Stomach (tissue), 9 donors: ENCODE data around the gene DIAPH2. TPM values are rescaled to one million over a fixed set of nuclear protein-coding genes. Genes with fewer than 3 reads are reported as not detected.

Experiments used
- DNase-seq, 2 donors: peaks; one replicate each; pipeline versions ENCODE4 v3.0.0 to v3.0.0-alpha.2; 2013 to 2019
- H3K27ac ChIP-seq, 5 donors: fragments of 200-600 bp in 4 of 5; sonication (generic) in 4 of 5; one replicate each; pipeline ENCODE4 v1.5.1; 2013 to 2019; ENCODE audit warnings: mild to moderate bottlenecking in 1 of 5, moderate library complexity in 1 of 5
- H3K27me3 ChIP-seq, 3 donors: fragments of 200-600 bp; sonication (generic); one replicate each; pipeline ENCODE4 v1.5.1; 2017 to 2019; ENCODE audit warnings: mixed run types in 1 of 3
- H3K36me3 ChIP-seq, 4 donors: fragments of 200-600 bp; sonication (generic); 1 replicate in 3 of 4; 2 replicates in 1 of 4; pipeline ENCODE4 v1.5.1; 2016 to 2019
- H3K4me1 ChIP-seq, 4 donors: fragments of 200-600 bp; sonication (generic); one replicate each; pipeline ENCODE4 v1.5.1; 2016 to 2019
- H3K4me3 ChIP-seq, 4 donors: fragments of 200-600 bp; sonication (generic) in 3 of 4; one replicate each; pipeline ENCODE4 v1.5.1; 2016 to 2019; ENCODE audit warnings: mild to moderate bottlenecking in 1 of 4
- H3K9me3 ChIP-seq, 4 donors: fragments of 200-600 bp; sonication (generic); one replicate each; pipeline ENCODE4 v1.5.1; 2016 to 2019
- EP300 ChIP-seq: sonication (generic); formaldehyde crosslinking; IDR thresholded peaks from one replicate; pipeline ENCODE4 v1.6.1; 2017; ENCODE audit warnings: antibody characterized with exemption
- POLR2A ChIP-seq, 4 donors: fragments of 450-650 bp; IDR thresholded peaks; one replicate each; pipeline ENCODE4 v1.6.1; 2016; ENCODE audit warnings: antibody characterized with exemption in 4 of 4, control low read depth in 2 of 4, mild to moderate bottlenecking in 1 of 4, moderate library complexity in 1 of 4
- POLR2AphosphoS5 ChIP-seq, 3 donors: sonication (generic); formaldehyde crosslinking; IDR thresholded peaks; one replicate each; pipeline ENCODE4 v1.6.1; 2016; ENCODE audit warnings: antibody characterized with exemption in 3 of 3
- WGBS, 5 donors: extraction: QIAGEN DNeasy Blood & Tissue Kit in 3 of 5; methylation state at CpG; one replicate each; pipeline versions ENCODE4 v1.1.5 to v1.1.7; 2013 to 2018; 5-methylcytosine and 5-hydroxymethylcytosine counted together
- intact Hi-C: fragments of 100-400 bp; cut with DNase I; formaldehyde crosslinking; loops from one replicate; pipeline ENCODE4 v1.15.1; 2023; ENCODE audit warnings: low total_unique reads
- polyA plus RNA-seq, 3 donors: library from polyadenylated mRNA; stranded (reverse); fragments of 200-250 nt; gene quantifications; one replicate each; pipeline ENCODE4 v1.2.3, GENCODE V29; 2013
- total RNA-seq, 5 donors: library from RNA; depleted of rRNA; stranded (reverse); fragments of >200 nt; gene quantifications; one replicate each; pipeline versions ENCODE4 v1.1.0 to v1.2.3, GENCODE V29; 2014 to 2016
- TF ChIP-seq, protein P1 (sequence below), 7 experiments: fragments of 450-650 bp in 4 of 7; fragments of 200-600 bp in 3 of 7; sonication (generic) in 3 of 7; IDR thresholded peaks; one replicate each; pipeline ENCODE4 v1.5.1; 2016 to 2019; ENCODE audit warnings: antibody characterized with exemption in 7 of 7, control low read depth in 2 of 7, mild to moderate bottlenecking in 1 of 7
- donor health status: healthy with polysubstance abuse.
- donor health status: Bipolar disorder and iron deficiency.
- donor health status: healthy.

The DIAPH2 gene
- total and polyA plus RNA-seq, 8 donors: 5.2 to 52.5 (median 27.3) TPM

- TF ChIP-seq EP300: no peak
- no peak for TF ChIP-seq POLR2AphosphoS5 (IDR thresholded peaks at IDR 0.05)
- TF ChIP-seq, protein P1, sequence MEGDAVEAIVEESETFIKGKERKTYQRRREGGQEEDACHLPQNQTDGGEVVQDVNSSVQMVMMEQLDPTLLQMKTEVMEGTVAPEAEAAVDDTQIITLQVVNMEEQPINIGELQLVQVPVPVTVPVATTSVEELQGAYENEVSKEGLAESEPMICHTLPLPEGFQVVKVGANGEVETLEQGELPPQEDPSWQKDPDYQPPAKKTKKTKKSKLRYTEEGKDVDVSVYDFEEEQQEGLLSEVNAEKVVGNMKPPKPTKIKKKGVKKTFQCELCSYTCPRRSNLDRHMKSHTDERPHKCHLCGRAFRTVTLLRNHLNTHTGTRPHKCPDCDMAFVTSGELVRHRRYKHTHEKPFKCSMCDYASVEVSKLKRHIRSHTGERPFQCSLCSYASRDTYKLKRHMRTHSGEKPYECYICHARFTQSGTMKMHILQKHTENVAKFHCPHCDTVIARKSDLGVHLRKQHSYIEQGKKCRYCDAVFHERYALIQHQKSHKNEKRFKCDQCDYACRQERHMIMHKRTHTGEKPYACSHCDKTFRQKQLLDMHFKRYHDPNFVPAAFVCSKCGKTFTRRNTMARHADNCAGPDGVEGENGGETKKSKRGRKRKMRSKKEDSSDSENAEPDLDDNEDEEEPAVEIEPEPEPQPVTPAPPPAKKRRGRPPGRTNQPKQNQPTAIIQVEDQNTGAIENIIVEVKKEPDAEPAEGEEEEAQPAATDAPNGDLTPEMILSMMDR (IDR thresholded peaks at IDR 0.05): no peak
- TF ChIP-seq POLR2A (IDR thresholded peaks at IDR 0.05): no peak
- intact Hi-C loops: no loop called here
- Histone ChIP-seq H3K27ac (no peak overlapping the region), H3K27me3 (peaks cover 0 to 3% (median 0%) of the 10 kb centered on the region in 3 donors), H3K4me3 (no peak overlapping the region), H3K4me1 (no peaks in the 10 kb centered on the region), H3K9me3 (no peaks in the 10 kb centered on the region), H3K36me3 (no peaks in the 10 kb centered on the region)
- DNase-seq: no peak
- 73 to 85% (median 80%) methylated on average over 3 of the region's 3 CpGs for WGBS, 5 donors
These were observed 712.7 kb downstream of the DIAPH2 start for GRCh38 chrX:97397371-97397770.

GRCh38 chrX:97398030-97398551, 713.4 kb downstream of the DIAPH2 start:
- Histone ChIP-seq H3K27ac (no peak overlapping the region), H3K4me3 (no peak overlapping the region)
- 52 to 69% (median 59%) methylated on average over 3 of the region's 3 CpGs for WGBS, 5 donors

GRCh38 chrX:97399400-97399799, 714.8 kb downstream of the DIAPH2 start:
- H3K36me3 ChIP-seq: no peaks in the 10 kb centered on the region
- intact Hi-C loops: no loop called here
- H3K4me1 ChIP-seq: no peaks in the 10 kb centered on the region
- TF ChIP-seq POLR2A (IDR thresholded peaks at IDR 0.05) (no peak), EP300 (no peak), POLR2AphosphoS5 (IDR thresholded peaks at IDR 0.05) (no peak)
- TF ChIP-seq, protein P1 (IDR thresholded peaks at IDR 0.05): no peak
- no peaks in the 10 kb centered on the region for H3K9me3 ChIP-seq
- H3K4me3 ChIP-seq: no peak overlapping the region
- H3K27ac ChIP-seq: no peak overlapping the region
- peaks cover 0 to 3% (median 0%) of the 10 kb centered on the region in 3 donors for H3K27me3 ChIP-seq
- WGBS, 5 donors: 32 to 79% (median 57%) methylated on average over 2 of the region's 2 CpGs
- DNase-seq: no peak

More at GRCh38 chrX:97398030-97398551, 713.4 kb downstream of the DIAPH2 start:
- Histone ChIP-seq H3K36me3 (no peaks in the 10 kb centered on the region), H3K4me1 (no peaks in the 10 kb centered on the region), H3K9me3 (no peaks in the 10 kb centered on the region), H3K27me3 (peaks cover 0 to 3% (median 0%) of the 10 kb centered on the region in 3 donors)
- intact Hi-C loops: no loop called here
- no peak for DNase-seq
- TF ChIP-seq, protein P1 (IDR thresholded peaks at IDR 0.05): no peak
- TF ChIP-seq EP300 (no peak), POLR2AphosphoS5 (IDR thresholded peaks at IDR 0.05) (no peak), POLR2A (IDR thresholded peaks at IDR 0.05) (no peak)

DNA sequence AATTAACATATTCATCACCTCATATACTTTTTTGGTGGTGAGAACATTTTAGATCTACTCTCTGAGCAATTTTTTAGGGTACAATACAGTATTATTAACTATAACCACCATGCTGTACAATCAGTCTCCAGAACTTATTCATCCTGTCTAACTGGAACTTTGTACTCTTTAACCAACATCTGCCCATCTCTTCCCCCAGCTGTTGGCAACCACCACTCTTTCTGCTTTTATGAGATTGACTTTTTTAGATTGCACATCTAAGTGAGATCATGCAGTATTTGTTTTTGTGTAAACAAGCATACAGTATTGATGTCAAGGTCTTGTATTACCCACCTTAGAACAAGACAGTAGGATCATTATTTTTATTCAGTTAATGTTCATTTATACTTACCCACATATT, 715.9 kb downstream of the DIAPH2 start:
- no peaks in the 10 kb centered on the region for H3K36me3 ChIP-seq
- no peak overlapping the region for H3K4me3 ChIP-seq
- H3K4me1 ChIP-seq: no peaks in the 10 kb centered on the region
- intact Hi-C loops: no loop called here
- DNase-seq: no peak
- no peak overlapping the region for H3K27ac ChIP-seq
- no peaks in the 10 kb centered on the region for H3K9me3 ChIP-seq
- H3K27me3 ChIP-seq: peaks cover 0 to 3% (median 0%) of the 10 kb centered on the region in 3 donors
- TF ChIP-seq POLR2A (IDR thresholded peaks at IDR 0.05) (no peak), POLR2AphosphoS5 (IDR thresholded peaks at IDR 0.05) (no peak), EP300 (no peak)
- TF ChIP-seq, protein P1 (IDR thresholded peaks at IDR 0.05): no peak
